ENCODE measurements around the gene ZRSR2. TPM values are rescaled to one million over a fixed set of nuclear protein-coding genes. Genes with fewer than 3 reads are reported as not detected.

Gene ZRSR2
- total and polyA plus RNA-seq, 2 of the 13 experiments (the other 11 are each of a cell fraction or from before 2014, with no cell fraction given), result 3.6 to 4.9 TPM

DNA sequence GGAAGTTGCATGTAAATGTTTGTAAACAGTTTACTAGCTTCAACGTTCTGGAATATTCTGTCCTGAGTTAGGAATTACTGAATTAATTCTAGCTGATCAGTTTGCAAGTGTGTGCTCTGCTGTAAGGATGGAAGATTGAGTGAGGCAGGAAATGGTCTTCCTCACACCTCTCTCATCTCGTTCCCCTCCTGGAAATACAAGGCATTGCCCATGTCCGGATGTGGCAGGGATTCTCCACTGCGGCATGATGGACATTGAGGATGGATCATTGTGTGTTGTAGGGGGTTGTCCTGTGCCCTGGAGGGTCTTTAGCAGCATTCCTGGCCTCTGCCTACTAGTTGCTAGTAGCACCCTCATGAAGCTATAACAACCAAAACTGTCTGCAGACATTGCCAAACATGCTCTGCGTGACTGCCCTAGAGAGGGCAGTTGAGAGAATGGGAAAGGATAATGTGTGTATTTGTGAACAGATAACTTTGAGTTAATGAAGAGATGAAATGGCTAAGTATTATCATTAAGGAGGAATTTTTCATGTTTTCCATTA lies 39.6 kb upstream of the ZRSR2 start:
- Histone ChIP-seq H3K79me2 (ENCODE audit: insufficient read depth, low read length) (no peaks in the 10 kb centered on the region), H3K36me3 (replicated peaks in 1 of 2; ENCODE audit: control insufficient read depth in 1 of 2, insufficient read depth in 2 of 2, low read length in 2 of 2) (no peaks in the 10 kb centered on the region), H3K27ac (ENCODE audit: extremely low read length, insufficient read depth, low read length) (no peak overlapping the region), H3K9ac (ENCODE audit: insufficient read depth, low read depth, low read length) (no peak overlapping the region), H3K9me3 (ENCODE audit: low read length) (no peaks in the 10 kb centered on the region), H3K4me2 (ENCODE audit: low read depth, low read length) (no peak overlapping the region), H3K27me3 (ENCODE audit: control insufficient read depth in 1 of 2, insufficient read depth in 2 of 2, low read length in 2 of 2) (no peaks in the 10 kb centered on the region), H3K4me3 (replicated peaks in 1 of 3; ENCODE audit: insufficient read depth in 1 of 3, low read depth in 2 of 3, low read length in 3 of 3) (no peak overlapping the region), H4K20me1 (ENCODE audit: insufficient read depth, low read length) (no peaks in the 10 kb centered on the region), H2AFZ (ENCODE audit: low read length) (no peak overlapping the region), H3K4me1 (ENCODE audit: insufficient read depth, low read length) (no peaks in the 10 kb centered on the region)
- DNase-seq (ENCODE audit: low spot score) (no peak), ATAC-seq (no peak), FAIRE-seq (no peak)
- 90% methylated on average over 4 of the region's 5 CpGs for WGBS (ENCODE audit: low lambda C conversion rate)
- ChIA-PET CTCF (ENCODE audit: low intra/inter-chr PET ratio, low total read pairs) (no interaction called here), POLR2A (no interaction called here)
- TF ChIP-seq KAT2B (IDR thresholded peaks at IDR 0.05; ENCODE audit: borderline replicate concordance, low read depth, low read length), result no peak
- no peak for TF ChIP-seq ZSCAN5A (CRISPR knock-in tag; IDR thresholded peaks at IDR 0.05; ENCODE audit: borderline replicate concordance)
- no peak for TF ChIP-seq ZNF451 (CRISPR knock-in tag; IDR thresholded peaks at IDR 0.05)
- no peak for TF ChIP-seq CBX2 (IDR thresholded peaks at IDR 0.05; ENCODE audit: low read depth, low read length)
- no peak for TF ChIP-seq CBX2 (CRISPR knock-in tag; IDR thresholded peaks at IDR 0.05; ENCODE audit: low read depth)
- no peak for TF ChIP-seq ZNF18 (CRISPR knock-in tag; IDR thresholded peaks at IDR 0.05; ENCODE audit: insufficient replicate concordance)
- no peak for TF ChIP-seq SALL1 (CRISPR knock-in tag; IDR thresholded peaks at IDR 0.05)
- TF ChIP-seq EP300 (IDR thresholded peaks at IDR 0.05; ENCODE audit: low read depth in 2 of 2, low read length in 2 of 2), result no peak
- TF ChIP-seq EP300 (CRISPR knock-in tag; IDR thresholded peaks at IDR 0.05; ENCODE audit: borderline replicate concordance), result no peak
- no peak for TF ChIP-seq ZNF335 (CRISPR knock-in tag; IDR thresholded peaks at IDR 0.05)
- TF ChIP-seq IRF1 (CRISPR knock-in tag; IDR thresholded peaks at IDR 0.05; ENCODE audit: low read depth), result no peak
- no peak for TF ChIP-seq U2AF1 (optimal IDR thresholded peaks at IDR 0.05; ENCODE audit: low read depth, low read length)
- TF ChIP-seq CENPT (CRISPR knock-in tag; IDR thresholded peaks at IDR 0.05; ENCODE audit: low read depth), result no peak
- no peak for TF ChIP-seq SIN3A (IDR thresholded peaks at IDR 0.05; ENCODE audit: borderline replicate concordance, low read depth, low read length)
- in situ Hi-C loops (cut with HindIII; ENCODE audit: extremely low pct_ligation_motif_present, low pct_unique_long_range_greater_than_20kb) (no loop called here), intact Hi-C loops (cut with micrococcal nuclease; ENCODE audit: unreplicated experiment) (no loop called here)
- BruUV-seq (replicated peaks), result no TSS peak

All from HepG2 (cell line).